NCI-H526 treated with DMSO at 0.1 percent for 48 hours (cell line): ENCODE results near the gene NUDT7.

Source experiments
- DNase-seq: peaks from one replicate; lab custom pipeline; 2025; lab: John Stamatoyannopoulos, UW

Gene NUDT7

GRCh38 chr16:77724174-77724573, 1.9 kb downstream of the NUDT7 start:
- no peak for DNase-seq

- no peak for DNase-seq
Measured at GRCh38 chr16:77729951-77730350, 7.6 kb downstream of the NUDT7 start.

GRCh38 chr16:77732241-77732946, 10.1 kb downstream of the NUDT7 start:
- DNase-seq = no peak

GRCh38 chr16:77736879-77737278, 14.6 kb downstream of the NUDT7 start:
- no peak for DNase-seq

GRCh38 chr16:77738706-77739558, 16.6 kb downstream of the NUDT7 start:
- no peak for DNase-seq

- DNase-seq = no peak
Measured at GRCh38 chr16:77739559-77739892, 17.2 kb downstream of the NUDT7 start.

GRCh38 chr16:77744141-77744540, 21.8 kb downstream of the NUDT7 start:
- DNase-seq = no peak

GRCh38 chr16:77745972-77746371, 23.7 kb downstream of the NUDT7 start:
- DNase-seq = no peak

GRCh38 chr16:77748421-77749005, 26.2 kb downstream of the NUDT7 start:
- no peak for DNase-seq

GRCh38 chr16:77749415-77749814, 27.1 kb downstream of the NUDT7 start:
- DNase-seq = no peak

- no peak for DNase-seq
Measured at GRCh38 chr16:77758046-77758445, 35.7 kb downstream of the NUDT7 start.

GRCh38 chr16:77758508-77758907, 36.2 kb downstream of the NUDT7 start:
- DNase-seq = no peak

GRCh38 chr16:77759201-77759600, 36.9 kb downstream of the NUDT7 start:
- no peak for DNase-seq

- DNase-seq = no peak
Measured at GRCh38 chr16:77759821-77760220, 37.5 kb downstream of the NUDT7 start.

GRCh38 chr16:77760800-77761199, 38.5 kb downstream of the NUDT7 start:
- no peak for DNase-seq

- no peak for DNase-seq
Measured at GRCh38 chr16:77761204-77761603, 38.9 kb downstream of the NUDT7 start.

GRCh38 chr16:77762262-77762661, 39.9 kb downstream of the NUDT7 start:
- no peak for DNase-seq

- no peak for DNase-seq
Measured at GRCh38 chr16:77763994-77764393, 41.7 kb downstream of the NUDT7 start.

GRCh38 chr16:77767211-77767610, 44.9 kb downstream of the NUDT7 start:
- DNase-seq = no peak

GRCh38 chr16:77767826-77768225, 45.5 kb downstream of the NUDT7 start:
- DNase-seq = no peak

GRCh38 chr16:77775911-77776909, 53.9 kb downstream of the NUDT7 start:
- no peak for DNase-seq

GRCh38 chr16:77777745-77778144, 55.4 kb downstream of the NUDT7 start:
- no peak for DNase-seq
